GM21825 (cell line): ENCODE data around the gene FABP3.

Experiments used
- ATAC-seq: cut with Tn5 transposase; IDR thresholded peaks from one replicate; pipeline ENCODE4 v1.9.1; 2021; ENCODE audit warnings: mild to moderate bottlenecking, moderate library complexity; ENCODE audit not compliant: unreplicated experiment

The FABP3 gene

GRCh38 chr1:31373056-31373896 lies at the start of gene FABP3:
FABP3 (minus strand) TSS chr1:31373076; CDS start chr1:31373014, 62 bp downstream.
- ATAC-seq = no peak

- no peak for ATAC-seq
These were observed 48.6 kb upstream of the FABP3 start for GRCh38 chr1:31421371-31422040.

GRCh38 chr1:31420716-31421115 lies 47.8 kb upstream of the FABP3 start:
- no peak for ATAC-seq

GRCh38 chr1:31418626-31419323 lies 45.9 kb upstream of the FABP3 start:
- ATAC-seq = no peak

- no peak for ATAC-seq
These were observed 44.3 kb upstream of the FABP3 start for GRCh38 chr1:31417148-31417547.

- no peak for ATAC-seq
These were observed 43.3 kb upstream of the FABP3 start for GRCh38 chr1:31416101-31416736.

- no peak for ATAC-seq
These were observed 42.8 kb upstream of the FABP3 start for GRCh38 chr1:31415658-31416057.

GRCh38 chr1:31414980-31415370 lies 42.1 kb upstream of the FABP3 start:
- ATAC-seq = no peak

GRCh38 chr1:31413405-31414001 lies 40.6 kb upstream of the FABP3 start:
- ATAC-seq = no peak

GRCh38 chr1:31412732-31413404 lies 40.0 kb upstream of the FABP3 start, which contains the start of gene SERINC2:
SERINC2 (plus strand) TSS chr1:31413213; CDS start chr1:31413266, 53 bp downstream.
- ATAC-seq = no peak

GRCh38 chr1:31412205-31412604 lies 39.3 kb upstream of the FABP3 start:
- no peak for ATAC-seq

- ATAC-seq = no peak
These were observed 38.0 kb upstream of the FABP3 start for GRCh38 chr1:31410871-31411270.

GRCh38 chr1:31409946-31410858 lies 37.3 kb upstream of the FABP3 start:
- ATAC-seq = no peak

GRCh38 chr1:31408788-31409318 lies 36.0 kb upstream of the FABP3 start:
- ATAC-seq = no peak

GRCh38 chr1:31407029-31407626 lies 34.3 kb upstream of the FABP3 start:
- ATAC-seq = no peak

- no peak for ATAC-seq
These were observed 32.8 kb upstream of the FABP3 start for GRCh38 chr1:31405578-31406245.

GRCh38 chr1:31401241-31401640 lies 28.4 kb upstream of the FABP3 start:
- ATAC-seq = no peak

- no peak for ATAC-seq
These were observed 27.5 kb upstream of the FABP3 start for GRCh38 chr1:31400393-31400792.
